Sciatic nerve (tissue), 2 donors: ENCODE measurements around the gene ADGRF4. TPM values are rescaled to one million over a fixed set of nuclear protein-coding genes. Genes with fewer than 3 reads are reported as not detected.

ENCODE experiments used
- ATAC-seq: fragments of 200-7000 bp; cut with Tn5 transposase; one replicate; pipeline ENCODE4 v1.9.1; 2020; ENCODE audit warnings: mild to moderate bottlenecking, moderate library complexity
- DNase-seq: peaks from one replicate; pipeline ENCODE4 v3.0.0-alpha.2; 2020; ENCODE audit warnings: low spot score
- intact Hi-C: fragments of 100-400 bp; cut with DNase I; formaldehyde crosslinking; loops from one replicate; pipeline ENCODE4 v1.14.2; 2022
- total RNA-seq: library from RNA; stranded (reverse); fragmentation: NEBNext Ultra II Directional; extraction: Animal tissue kit (Norgen Biotek cat#: 25700); gene quantifications from one replicate; pipeline ENCODE4 v1.2.1, GENCODE V29; 2021
- donor health status: DM: no; HTN: no; CAD: no.
- donor health status: DM: no; HTN: no; CAD: no.

Gene ADGRF4
- total RNA-seq, 1 donor from 2014 or later, result not detected

DNA sequence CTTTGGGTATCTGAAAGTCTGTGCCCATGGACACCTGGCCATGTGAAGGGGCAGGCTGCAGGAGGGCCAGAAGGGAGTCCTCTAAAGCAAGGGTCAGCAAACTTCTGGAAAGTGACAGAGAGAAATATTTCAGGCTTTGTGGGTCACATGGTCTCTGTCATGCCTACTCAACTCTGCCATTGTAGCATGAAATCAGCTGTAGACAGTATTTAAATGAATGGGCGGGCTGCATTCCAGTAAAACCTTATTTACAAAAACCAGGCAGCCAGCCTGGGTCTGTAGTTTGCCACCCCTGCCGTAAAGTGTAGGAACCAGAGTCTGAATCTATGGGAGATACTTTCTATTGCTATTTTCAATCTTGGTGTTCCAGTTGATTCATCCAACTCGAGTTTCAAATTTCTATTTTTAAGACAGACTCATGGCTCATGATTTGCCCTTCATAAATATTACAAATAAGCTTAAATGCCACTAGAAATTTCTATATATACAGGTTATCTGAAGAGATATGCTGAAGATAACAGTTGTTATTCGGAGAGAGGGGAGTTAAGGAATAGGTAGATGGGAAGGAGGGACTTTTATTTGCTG is 19.0 kb upstream of the ADGRF4 start:
- DNase-seq (no peak), ATAC-seq (no peak)
- intact Hi-C loops, result no loop called here

DNA sequence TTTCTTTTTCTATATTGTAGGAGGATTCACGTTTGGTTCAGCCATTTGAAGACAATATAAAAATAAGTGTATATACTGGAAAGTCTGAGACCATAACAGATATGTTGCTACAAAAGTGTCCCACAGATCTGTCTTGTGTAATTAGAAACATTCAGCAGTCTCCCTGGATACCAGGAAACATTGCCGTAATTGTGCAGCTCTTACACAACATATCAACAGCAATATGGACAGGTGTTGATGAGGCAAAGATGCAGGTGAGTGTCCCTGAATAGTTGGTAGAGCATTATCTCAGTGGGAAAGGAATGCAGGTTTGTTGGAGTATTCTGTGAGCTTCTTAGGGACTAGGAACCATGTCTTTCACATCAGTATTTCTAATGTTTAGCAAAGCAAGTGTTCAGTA is 18.3 kb upstream of the ADGRF4 start:
- intact Hi-C loops, result no loop called here
- ATAC-seq (no peak), DNase-seq (no peak)

DNA sequence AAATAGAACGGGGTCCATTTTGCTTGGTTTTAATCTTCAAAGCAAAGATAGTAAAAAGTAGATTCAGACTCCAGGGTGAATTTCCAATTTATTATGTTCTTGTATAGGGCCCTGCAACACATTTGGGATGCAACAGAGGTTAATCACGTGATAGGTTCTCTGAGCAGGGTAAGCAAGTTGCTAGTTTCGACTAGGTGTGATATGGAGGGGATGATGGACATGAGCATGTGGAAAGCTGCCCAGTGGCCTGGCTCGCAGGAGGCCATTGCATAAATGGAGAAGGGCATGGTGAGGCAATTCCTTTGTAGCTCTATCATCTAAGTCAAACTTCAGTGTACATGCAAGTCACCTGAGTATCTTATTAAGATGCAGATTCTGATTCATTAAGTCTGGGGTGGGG is 17.7 kb upstream of the ADGRF4 start:
- no peak for ATAC-seq
- intact Hi-C loops, result no loop called here
- DNase-seq, result no peak

GRCh38 chr6:47681201-47681990 is 17.0 kb upstream of the ADGRF4 start:
- no peak for DNase-seq
- no peak for ATAC-seq
- intact Hi-C loops, result no loop called here

DNA sequence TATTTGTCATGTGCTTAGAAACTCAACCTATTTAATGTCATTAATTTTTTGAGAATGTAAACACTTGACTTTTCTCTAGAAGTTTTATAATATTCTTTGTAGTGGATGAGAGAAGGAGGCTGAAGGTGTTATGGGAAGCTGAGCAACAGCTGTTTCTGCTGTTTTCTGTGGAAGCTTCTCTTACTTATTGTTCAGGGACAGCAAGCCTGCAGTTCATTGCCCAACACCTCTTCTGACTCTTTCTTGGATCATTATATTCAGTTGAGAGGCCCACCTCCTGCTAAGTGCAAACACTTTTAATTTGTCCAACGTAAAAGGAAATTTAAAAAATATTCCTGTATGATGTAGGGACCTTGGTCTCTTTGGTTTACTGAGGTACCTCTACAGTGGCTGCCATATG is 12.0 kb upstream of the ADGRF4 start:
- DNase-seq (no peak), ATAC-seq (no peak)
- intact Hi-C loops, result no loop called here

- no peak for ATAC-seq
Observed at GRCh38 chr6:47687432-47687831, 10.9 kb upstream of the ADGRF4 start.

DNA sequence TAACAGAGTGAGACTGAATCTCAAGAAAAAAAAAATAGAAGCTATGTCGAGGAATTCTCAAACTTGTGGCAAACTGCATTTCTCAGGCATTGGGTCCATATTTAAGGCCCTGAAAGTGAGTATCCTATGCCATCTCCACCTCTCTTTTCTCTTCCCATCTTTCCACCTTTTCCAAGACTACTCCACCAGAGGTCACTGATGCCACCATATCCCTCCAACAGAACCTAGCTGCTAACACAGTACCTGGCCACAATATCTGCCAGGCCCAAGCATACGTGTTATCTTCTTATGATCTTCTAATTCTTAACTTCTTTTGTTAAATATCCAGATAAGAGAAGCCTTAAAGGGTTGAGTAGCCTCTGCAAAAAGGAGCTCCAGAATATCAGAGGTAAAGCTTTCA is 8.2 kb upstream of the ADGRF4 start:
- intact Hi-C loops, result loop anchor here (10.0 kb wide), 1 partner anchor 1265 kb away; no protein-coding TSS in a partner anchor
- DNase-seq (no peak), ATAC-seq (no peak)

More at GRCh38 chr6:47687432-47687831, 10.9 kb upstream of the ADGRF4 start:
- intact Hi-C loops, result no loop called here
- DNase-seq, result no peak

- no peak for ATAC-seq
- intact Hi-C loops, result loop anchor here (10.0 kb wide), 1 partner anchor 1264 kb away; no protein-coding TSS in a partner anchor
- DNase-seq, result no peak
Observed at GRCh38 chr6:47690791-47691190, 7.6 kb upstream of the ADGRF4 start.

DNA sequence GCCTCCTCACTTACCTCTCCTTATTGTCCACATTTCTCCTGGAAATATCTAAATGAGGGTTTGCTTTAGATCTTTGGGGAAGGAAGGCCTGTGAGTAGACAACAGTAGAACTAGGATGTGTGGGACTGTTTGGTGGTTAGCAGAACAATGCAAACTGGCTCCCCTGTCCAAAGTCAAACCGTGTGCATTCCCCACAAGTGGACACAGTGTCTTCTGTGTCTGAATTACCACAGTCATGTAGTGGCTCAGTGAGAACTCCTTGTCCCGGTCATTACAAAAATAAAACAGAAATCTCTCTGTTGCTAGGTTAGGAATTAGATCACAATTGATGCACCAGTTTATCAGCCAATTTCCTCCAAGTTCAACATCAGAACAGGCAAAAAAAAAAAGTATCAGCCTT is 455 bp upstream of the ADGRF4 start:
- DNase-seq (no peak), ATAC-seq (no peak)
- intact Hi-C loops, result loop anchor here (10.0 kb wide), 1 partner anchor 1257 kb away; no protein-coding TSS in a partner anchor

DNA sequence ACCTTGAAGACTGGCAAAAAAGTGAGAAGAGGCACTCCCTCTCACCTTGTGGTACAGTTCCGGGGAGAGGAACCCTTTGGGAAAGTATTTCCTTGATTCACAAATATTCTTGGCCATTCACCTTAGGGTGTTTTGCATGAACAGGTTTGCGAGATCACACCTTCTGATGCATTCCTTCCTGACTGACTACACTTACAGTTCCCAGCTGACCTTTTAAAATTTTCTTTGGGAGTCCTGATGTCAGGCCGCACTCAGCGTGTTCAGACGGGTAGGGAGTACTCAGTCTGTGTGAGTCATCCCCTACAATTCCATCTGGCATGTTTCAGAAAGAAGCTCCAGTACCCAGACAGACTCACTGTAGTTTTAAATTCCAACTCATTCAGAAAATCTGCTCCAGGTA is 1.7 kb downstream of the ADGRF4 start:
- intact Hi-C loops, result no loop called here
- no peak for ATAC-seq
- DNase-seq, result no peak

- DNase-seq (no peak), ATAC-seq (no peak)
- intact Hi-C loops, result no loop called here
Observed at GRCh38 chr6:47700596-47700995, 2.2 kb downstream of the ADGRF4 start.

GRCh38 chr6:47701363-47701762 is 3.0 kb downstream of the ADGRF4 start:
- ATAC-seq (no peak), DNase-seq (no peak)
- intact Hi-C loops, result no loop called here

DNA sequence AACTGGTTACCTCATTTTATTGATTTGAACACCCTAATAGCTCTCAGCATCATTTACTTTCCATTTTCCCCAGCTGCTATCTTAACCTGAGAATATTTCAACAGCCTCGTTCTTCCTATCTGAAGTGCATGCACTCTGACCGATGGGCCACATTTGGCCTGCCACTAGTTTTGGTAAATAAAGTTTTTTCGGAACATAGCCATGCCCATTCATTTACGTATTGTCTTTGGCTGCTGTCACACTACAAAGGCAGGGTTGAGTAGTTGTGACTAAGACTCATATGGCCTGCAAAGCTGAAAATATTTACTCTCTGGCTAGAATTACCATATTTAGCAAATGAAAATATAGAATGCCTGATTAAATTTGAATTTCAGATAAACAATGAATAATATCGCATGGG is 10.8 kb downstream of the ADGRF4 start:
- DNase-seq (no peak), ATAC-seq (no peak)
- intact Hi-C loops, result no loop called here

GRCh38 chr6:47710295-47710694 is 11.9 kb downstream of the ADGRF4 start:
- intact Hi-C loops, result no loop called here
- DNase-seq, result no peak
- ATAC-seq, result no peak

- DNase-seq (no peak), ATAC-seq (no peak)
- intact Hi-C loops, result no loop called here
Observed at GRCh38 chr6:47713200-47713599, 14.8 kb downstream of the ADGRF4 start.

DNA sequence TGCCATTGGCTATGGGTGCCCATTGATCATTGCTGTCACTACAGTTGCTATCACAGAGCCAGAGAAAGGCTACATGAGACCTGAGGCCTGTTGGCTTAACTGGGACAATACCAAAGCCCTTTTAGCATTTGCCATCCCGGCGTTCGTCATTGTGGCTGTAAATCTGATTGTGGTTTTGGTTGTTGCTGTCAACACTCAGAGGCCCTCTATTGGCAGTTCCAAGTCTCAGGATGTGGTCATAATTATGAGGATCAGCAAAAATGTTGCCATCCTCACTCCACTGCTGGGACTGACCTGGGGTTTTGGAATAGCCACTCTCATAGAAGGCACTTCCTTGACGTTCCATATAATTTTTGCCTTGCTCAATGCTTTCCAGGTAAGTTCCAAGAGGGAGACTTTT is 16.4 kb downstream of the ADGRF4 start:
- intact Hi-C loops, result no loop called here
- ATAC-seq (no peak), DNase-seq (no peak)

DNA sequence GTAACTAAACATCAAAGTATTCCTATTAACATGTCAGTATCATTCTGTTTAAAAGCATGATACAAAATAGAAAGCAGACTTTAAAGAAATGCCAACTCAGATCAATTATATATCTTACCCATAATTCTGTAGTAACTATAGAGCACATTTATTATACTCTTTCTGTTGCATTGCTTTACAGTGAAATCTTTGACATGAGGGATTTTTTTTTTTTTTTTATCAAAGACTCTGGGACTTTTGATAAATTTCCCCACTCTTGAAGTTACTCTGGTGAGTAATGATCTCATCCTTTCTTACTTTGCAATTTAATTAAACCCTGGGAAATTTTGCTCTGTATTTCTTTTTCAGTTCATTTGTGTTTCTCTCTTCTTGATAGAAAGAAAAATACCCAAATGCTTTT is 17.4 kb downstream of the ADGRF4 start:
- ATAC-seq (no peak), DNase-seq (no peak)
- intact Hi-C loops, result no loop called here

DNA sequence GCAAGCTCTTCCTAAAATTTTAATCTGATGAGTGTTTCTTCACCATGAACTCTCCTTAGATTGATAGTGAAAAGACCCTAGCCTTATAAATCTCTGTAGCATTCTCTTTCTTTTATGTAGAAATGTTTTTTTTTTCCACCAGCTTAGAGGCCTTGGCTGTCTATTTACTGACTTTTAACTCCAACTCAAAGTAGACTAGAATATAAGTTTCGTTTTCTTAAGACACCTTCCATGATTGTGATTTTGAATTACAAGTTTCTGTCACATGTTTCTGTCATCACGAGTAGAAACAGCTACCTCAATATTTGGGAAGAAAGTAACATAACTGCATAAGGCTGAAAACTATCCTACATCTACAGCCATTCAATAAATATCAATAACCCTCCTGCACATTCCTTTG is 17.8 kb downstream of the ADGRF4 start:
- no peak for DNase-seq
- ATAC-seq, result no peak
- intact Hi-C loops, result no loop called here

DNA sequence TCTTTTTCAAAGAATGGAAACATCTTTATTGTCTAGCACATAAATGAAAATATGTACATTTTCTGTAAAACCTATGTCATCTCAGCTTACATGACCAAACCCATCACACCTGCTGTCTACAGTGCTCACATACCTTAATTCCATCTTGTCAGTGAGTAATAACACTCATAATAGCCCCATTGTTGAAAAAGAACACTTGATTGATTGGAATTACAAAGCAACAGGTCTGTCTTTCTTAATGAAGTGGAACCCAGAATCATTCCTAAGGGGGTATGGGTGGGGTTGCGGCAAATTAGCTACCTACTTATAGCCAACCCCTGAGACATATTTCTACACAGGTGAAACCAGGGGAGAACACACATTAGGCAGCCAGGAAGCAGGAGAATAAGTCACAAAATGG is 20.2 kb downstream of the ADGRF4 start:
- intact Hi-C loops, result no loop called here
- no peak for ATAC-seq

DNA sequence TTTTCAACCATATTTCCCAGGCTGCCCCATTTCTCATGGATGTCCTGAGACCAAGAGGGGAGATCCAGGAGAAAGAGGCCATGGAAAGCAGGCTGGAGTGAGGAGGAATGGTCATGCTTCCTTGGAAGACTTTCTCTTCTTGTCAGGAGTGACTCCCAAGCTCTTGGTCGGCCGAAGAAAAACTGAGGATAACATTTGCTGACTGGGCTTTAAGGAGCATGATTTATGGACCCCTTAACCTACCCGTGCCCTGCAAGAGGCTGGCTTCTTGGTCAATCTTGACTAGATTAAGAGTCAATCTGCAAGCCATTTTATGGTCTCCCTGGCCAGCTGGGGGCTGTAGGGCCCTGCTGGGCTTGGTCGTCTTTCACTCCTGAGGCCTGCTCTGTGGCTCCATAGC is 22.8 kb downstream of the ADGRF4 start:
- DNase-seq (no peak), ATAC-seq (no peak)
- intact Hi-C loops, result no loop called here

More for the DNA sequence above, 20.2 kb downstream of the ADGRF4 start:
- no peak for DNase-seq

DNA sequence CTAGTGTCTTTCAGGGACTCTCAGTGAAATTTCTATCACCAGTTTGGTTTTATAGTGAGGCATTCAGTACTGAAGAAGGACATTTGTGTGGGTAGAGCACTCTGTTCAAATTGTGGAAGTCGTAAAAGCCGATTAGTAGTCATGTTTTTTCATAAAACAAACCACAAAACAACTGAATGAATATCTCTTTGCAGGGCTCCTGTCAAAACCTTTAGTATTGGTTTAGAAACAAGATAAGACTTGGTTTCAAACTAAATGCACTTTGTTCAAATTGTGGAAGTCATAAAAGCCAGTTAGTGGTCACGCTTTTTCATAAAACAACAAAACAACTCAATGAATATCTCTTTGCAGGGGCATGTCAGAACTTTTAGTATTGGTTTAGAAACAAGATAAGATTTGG is 23.8 kb downstream of the ADGRF4 start:
- DNase-seq (no peak), ATAC-seq (no peak)
- intact Hi-C loops, result no loop called here
